ENCODE results near the gene DGKZ. TPM values are rescaled to one million over a fixed set of nuclear protein-coding genes. Genes with fewer than 3 reads are reported as not detected.

Gene DGKZ
- total RNA-seq, 4 donors from 2014 or later = 38.5 to 53.1 (median 45.7) TPM

DNA sequence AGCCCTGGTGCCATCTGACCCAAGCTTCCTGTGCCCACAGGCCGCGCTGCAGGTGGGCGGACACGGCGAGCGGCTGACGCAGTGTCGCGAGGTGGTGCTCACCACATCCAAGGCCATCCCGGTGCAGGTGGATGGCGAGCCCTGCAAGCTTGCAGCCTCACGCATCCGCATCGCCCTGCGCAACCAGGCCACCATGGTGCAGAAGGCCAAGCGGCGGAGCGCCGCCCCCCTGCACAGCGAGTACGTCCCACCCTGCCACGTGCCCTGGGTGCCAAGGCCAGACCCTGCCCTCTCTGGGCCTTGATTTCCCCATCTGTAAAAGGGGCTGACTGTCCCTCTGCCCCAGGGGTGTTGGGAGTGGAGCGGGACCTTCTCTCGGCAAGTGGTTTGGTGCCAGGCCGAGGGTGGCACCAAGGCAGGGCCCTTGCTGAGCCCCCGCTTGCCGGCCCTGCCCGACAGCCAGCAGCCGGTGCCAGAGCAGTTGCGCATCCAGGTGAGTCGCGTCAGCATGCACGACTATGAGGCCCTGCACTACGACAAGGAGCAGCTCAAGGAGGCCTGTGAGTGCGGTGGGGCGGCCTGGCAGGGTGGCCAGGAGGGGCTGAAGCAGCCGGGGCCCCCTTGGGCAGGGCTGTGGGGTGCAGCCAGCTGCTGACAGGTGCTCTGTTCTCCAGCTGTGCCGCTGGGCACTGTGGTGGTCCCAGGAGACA, 28.3 kb downstream of the DGKZ start:
- Histone ChIP-seq H3K4me1 (peaks cover 5 to 16% (median 5%) of the 10 kb centered on the region in 3 donors), H3K9me3 (no peaks in the 10 kb centered on the region), H3K4me3 (no peak overlapping the region), H3K27ac (no peak overlapping the region), H3K36me3 (peaks cover 22 to 78% (median 32%) of the 10 kb centered on the region in 3 donors), H3K27me3 (no peaks in the 10 kb centered on the region)
- DNase-seq = no peak
- no peak for TF ChIP-seq POLR2A (IDR thresholded peaks at IDR 0.05)
- TF ChIP-seq, protein P1, sequence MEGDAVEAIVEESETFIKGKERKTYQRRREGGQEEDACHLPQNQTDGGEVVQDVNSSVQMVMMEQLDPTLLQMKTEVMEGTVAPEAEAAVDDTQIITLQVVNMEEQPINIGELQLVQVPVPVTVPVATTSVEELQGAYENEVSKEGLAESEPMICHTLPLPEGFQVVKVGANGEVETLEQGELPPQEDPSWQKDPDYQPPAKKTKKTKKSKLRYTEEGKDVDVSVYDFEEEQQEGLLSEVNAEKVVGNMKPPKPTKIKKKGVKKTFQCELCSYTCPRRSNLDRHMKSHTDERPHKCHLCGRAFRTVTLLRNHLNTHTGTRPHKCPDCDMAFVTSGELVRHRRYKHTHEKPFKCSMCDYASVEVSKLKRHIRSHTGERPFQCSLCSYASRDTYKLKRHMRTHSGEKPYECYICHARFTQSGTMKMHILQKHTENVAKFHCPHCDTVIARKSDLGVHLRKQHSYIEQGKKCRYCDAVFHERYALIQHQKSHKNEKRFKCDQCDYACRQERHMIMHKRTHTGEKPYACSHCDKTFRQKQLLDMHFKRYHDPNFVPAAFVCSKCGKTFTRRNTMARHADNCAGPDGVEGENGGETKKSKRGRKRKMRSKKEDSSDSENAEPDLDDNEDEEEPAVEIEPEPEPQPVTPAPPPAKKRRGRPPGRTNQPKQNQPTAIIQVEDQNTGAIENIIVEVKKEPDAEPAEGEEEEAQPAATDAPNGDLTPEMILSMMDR (IDR thresholded peaks at IDR 0.05) = no peak
- WGBS, 2 donors = 97 to 100% methylated on average over 9 to 15 of the region's 38 CpGs
- intact Hi-C loops (cut with DNase I) = no loop called here

DNA sequence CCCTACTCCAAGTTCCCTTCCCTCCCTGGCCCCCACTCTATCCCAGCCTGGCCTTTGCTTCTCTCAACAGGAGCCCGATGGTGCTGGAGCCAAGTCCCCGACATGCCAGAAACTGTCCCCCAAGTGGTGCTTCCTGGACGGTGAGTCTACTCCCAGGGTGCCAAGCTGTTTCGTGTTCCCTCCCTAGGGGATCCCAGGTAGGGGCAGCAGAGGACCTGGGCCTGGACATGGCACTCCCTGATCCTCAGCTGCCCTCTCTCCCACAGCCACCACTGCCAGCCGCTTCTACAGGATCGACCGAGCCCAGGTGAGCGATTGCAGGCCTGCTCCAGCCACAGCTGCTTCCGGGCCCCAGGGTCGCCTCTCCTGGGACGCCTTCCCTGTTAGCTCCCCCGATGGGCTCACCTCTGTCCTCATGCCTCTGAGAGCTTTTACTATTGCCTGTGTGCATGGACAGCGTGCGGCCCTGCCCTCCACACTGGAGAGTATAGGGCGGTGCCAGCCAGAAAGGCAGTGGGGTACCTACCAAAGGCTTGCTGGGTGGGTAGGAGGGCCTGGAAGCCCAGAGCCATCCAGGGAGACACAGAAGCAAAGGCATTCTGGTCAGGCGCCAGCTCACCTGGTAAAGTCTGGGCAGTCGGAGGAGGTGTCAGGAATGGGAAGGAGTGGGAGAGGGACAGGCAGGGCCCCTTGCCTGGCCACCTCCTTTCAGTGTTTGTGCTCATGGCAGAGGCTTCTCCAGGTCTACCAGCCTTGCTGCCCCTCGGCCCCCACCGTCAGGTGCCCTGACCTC, 29.2 kb downstream of the DGKZ start:
- Histone ChIP-seq H3K9me3 (no peaks in the 10 kb centered on the region), H3K36me3 (peaks cover 22 to 69% (median 28%) of the 10 kb centered on the region in 3 donors), H3K27ac (no peak overlapping the region), H3K4me1 (peaks cover 5 to 25% (median 5%) of the 10 kb centered on the region in 3 donors), H3K4me3 (no peak overlapping the region), H3K27me3 (no peaks in the 10 kb centered on the region)
- no peak for DNase-seq
- TF ChIP-seq POLR2A (IDR thresholded peaks at IDR 0.05) = no peak
- TF ChIP-seq, protein P1 (IDR thresholded peaks at IDR 0.05) = no peak
- intact Hi-C loops (cut with DNase I) = no loop called here
- WGBS, 2 donors = 56 to 74% methylated on average over 6 to 10 of the region's 19 CpGs

DNA sequence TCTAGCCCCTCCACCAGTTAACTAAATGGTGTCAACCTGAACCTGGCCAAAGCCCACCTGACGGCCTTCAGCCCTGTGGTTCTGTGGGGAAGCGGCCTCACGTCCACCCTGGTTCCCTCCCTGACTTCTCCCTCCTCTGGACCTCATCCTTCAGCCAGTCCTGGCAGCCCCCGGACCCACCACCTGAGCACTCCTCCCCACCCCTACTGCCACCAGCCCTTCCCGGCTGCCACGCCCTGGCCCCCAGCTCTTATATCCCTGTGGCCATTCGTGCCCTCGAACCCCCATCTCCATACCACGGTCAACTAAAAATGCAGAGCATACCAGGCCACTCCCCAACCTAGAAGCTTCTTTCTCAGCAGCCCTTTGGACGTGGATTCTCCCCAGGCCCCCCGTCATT, 30.0 kb downstream of the DGKZ start:
- H3K4me1 ChIP-seq = peaks cover 9 to 33% (median 13%) of the 10 kb centered on the region in 3 donors
- TF ChIP-seq POLR2A (IDR thresholded peaks at IDR 0.05) = no peak
- TF ChIP-seq, protein P1 (IDR thresholded peaks at IDR 0.05) = no peak
- 83 to 89% methylated on average over 11 of the region's 11 CpGs for WGBS, 2 donors
- H3K9me3 ChIP-seq = no peaks in the 10 kb centered on the region
- intact Hi-C loops (cut with DNase I) = no loop called here
- no peak overlapping the region for H3K27ac ChIP-seq
- H3K27me3 ChIP-seq = peaks cover 0 to 7% (median 0%) of the 10 kb centered on the region in 4 donors
- H3K4me3 ChIP-seq = no peak overlapping the region
- DNase-seq = no peak
- H3K36me3 ChIP-seq = peaks cover 22 to 61% (median 25%) of the 10 kb centered on the region in 3 donors

DNA sequence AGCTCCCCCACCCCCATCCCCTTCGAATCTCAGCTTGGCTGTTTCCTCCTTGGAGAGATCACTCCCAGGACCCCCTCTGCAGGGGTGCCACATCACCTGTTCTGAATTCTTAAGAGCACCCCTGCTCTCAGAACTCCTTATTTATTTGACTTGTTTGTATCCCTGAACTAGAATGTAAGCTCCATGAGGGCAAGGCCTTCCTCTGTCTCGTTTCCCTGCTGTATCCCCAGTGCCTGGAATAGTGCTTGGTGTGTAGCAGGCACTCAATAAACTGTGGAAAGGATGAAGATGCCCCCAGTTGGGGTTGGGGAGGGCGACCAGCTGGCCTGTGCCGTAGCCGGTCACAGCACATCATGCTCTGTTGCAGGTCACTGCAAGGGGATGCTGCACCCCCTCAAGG, 30.6 kb downstream of the DGKZ start:
- 81 to 91% methylated on average over 3 to 5 of the region's 5 CpGs for WGBS, 2 donors

More for the DNA sequence above, 30.6 kb downstream of the DGKZ start:
- DNase-seq = no peak
- intact Hi-C loops (cut with DNase I) = no loop called here
- Histone ChIP-seq H3K27me3 (peaks cover 0 to 13% (median 0%) of the 10 kb centered on the region in 4 donors), H3K9me3 (no peaks in the 10 kb centered on the region), H3K27ac (no peak overlapping the region), H3K36me3 (peaks cover 22 to 55% (median 23%) of the 10 kb centered on the region in 3 donors), H3K4me3 (no peak overlapping the region), H3K4me1 (peaks cover 14 to 39% (median 15%) of the 10 kb centered on the region in 3 donors)
- TF ChIP-seq, protein P1 (IDR thresholded peaks at IDR 0.05) = no peak
